A549 (cell line): ENCODE results near the gene KSR1. TPM values are rescaled to one million over a fixed set of nuclear protein-coding genes. Genes with fewer than 3 reads are reported as not detected.

Source experiments
- ATAC-seq, 2 experiments: fragments of 200-7000 bp in 1 of 2; fragments of >200 bp in 1 of 2; cut with Nextera tagmentation in 1 of 2; cut with Tn5 transposase in 1 of 2; 3 replicates each; pipeline versions ENCODE4 v1.8.0 to v1.9.1; 2018 to 2020; ENCODE audit warnings: mild to moderate bottlenecking in 1 of 2, moderate library complexity in 1 of 2
- CTCF ChIA-PET: fragments of 300-600 bp; sonication (Branson Sonifier 250); formaldehyde crosslinking; extraction: SDS; loops from one replicate; lab custom pipeline; 2021; ENCODE audit warnings: antibody characterized with exemption, inconsistent platforms; lab: Yijun Ruan, JAX
- POLR2A ChIA-PET: fragments of 350-600 bp; formaldehyde crosslinking; extraction: SDS; loops from one replicate; lab custom pipeline; 2021; ENCODE audit warnings: antibody characterized with exemption, inconsistent platforms; lab: Yijun Ruan, JAX
- DNase-seq, 2 experiments: peaks; one replicate each; pipeline versions ENCODE4 v3.0.0 to v3.0.0-alpha.2; 2011 to 2016; ENCODE audit warnings: low read depth in 1 of 2, low spot score in 1 of 2
- FAIRE-seq: peaks from 2 replicates; lab custom pipeline; 2011; peaks lifted over from hg19 to GRCh38; lab: Jason Lieb, UNC
- H3K27ac ChIP-seq, 2 experiments: fragments of >200 bp; sonication (Bioruptor Twin); formaldehyde crosslinking; 3 replicates each; pipeline ENCODE4 v1.5.1; 2016 to 2017
- H3K4me1 ChIP-seq: fragments of >200 bp; sonication (Bioruptor Twin); formaldehyde crosslinking; 3 replicates; pipeline ENCODE4 v1.6.1; 2016
- H3K4me2 ChIP-seq: fragments of >200 bp; sonication (Bioruptor Twin); formaldehyde crosslinking; 3 replicates; pipeline ENCODE4 v1.6.1; 2016
- H3K4me3 ChIP-seq: fragments of >200 bp; sonication (Bioruptor Twin); formaldehyde crosslinking; 3 replicates; pipeline ENCODE4 v1.5.1; 2016
- H3K9me3 ChIP-seq: fragments of >200 bp; sonication (Bioruptor Twin); formaldehyde crosslinking; 3 replicates; pipeline ENCODE4 v1.6.1; 2016
- BCL3 ChIP-seq: fragments of >200 bp; sonication (Bioruptor Twin); formaldehyde crosslinking; IDR thresholded peaks from 3 replicates; pipeline ENCODE4 v1.6.1; 2016
- CEBPB ChIP-seq, 2 experiments: fragments of >200 bp in 1 of 2; sonication (Bioruptor Twin) in 1 of 2; formaldehyde crosslinking in 1 of 2; IDR thresholded peaks; 2 replicates each; pipeline ENCODE4 v1.6.1; 2012 to 2016
- CHD4 ChIP-seq: fragments of 200-600 bp; sonication (generic); IDR thresholded peaks from 2 replicates; pipeline ENCODE4 v1.6.1; 2016; ENCODE audit warnings: antibody characterized with exemption, mild to moderate bottlenecking, borderline replicate concordance
- E2F6 ChIP-seq: IDR thresholded peaks from 2 replicates; pipeline ENCODE4 v1.6.1; 2012; ENCODE audit warnings: low read depth, borderline replicate concordance
- EHMT2 ChIP-seq: fragments of 200-600 bp; sonication (generic); IDR thresholded peaks from 2 replicates; pipeline ENCODE4 v1.6.1; 2016; ENCODE audit warnings: antibody characterized with exemption, low read depth, mild to moderate bottlenecking, moderate library complexity
- EP300 ChIP-seq, 2 experiments: fragments of >200 bp; sonication (Bioruptor Twin); formaldehyde crosslinking; IDR thresholded peaks; 2 replicates in 1 of 2; 3 replicates in 1 of 2; pipeline ENCODE4 v1.6.1; 2016 to 2017
- ESRRA ChIP-seq: fragments of 150-350 bp; IDR thresholded peaks from 2 replicates; pipeline ENCODE4 v1.6.1; 2014; ENCODE audit warnings: mild to moderate bottlenecking, low read length, borderline replicate concordance
- JUN ChIP-seq, 2 experiments: fragments of >200 bp; sonication (Bioruptor Twin); formaldehyde crosslinking; IDR thresholded peaks; 2 replicates in 1 of 2; 3 replicates in 1 of 2; pipeline ENCODE4 v1.6.1; 2016 to 2017
- MAX ChIP-seq: IDR thresholded peaks from 2 replicates; pipeline ENCODE4 v1.6.1; 2012
- MYC ChIP-seq: IDR thresholded peaks from 2 replicates; pipeline ENCODE4 v1.6.1; 2012; ENCODE audit warnings: mild to moderate bottlenecking, inconsistent platforms, low read length, improper control_type of control experiment, borderline replicate concordance
- NPAS2 ChIP-seq: fragments of 250-450 bp; sonication (Bioruptor Pico); IDR thresholded peaks from 2 replicates; pipeline ENCODE4 v1.8.0; 2022; ENCODE audit warnings: mild to moderate bottlenecking, moderate library complexity, borderline replicate concordance
- USF2 ChIP-seq: fragments of 450-650 bp; IDR thresholded peaks from 2 replicates; pipeline ENCODE4 v1.6.1; 2014; ENCODE audit warnings: antibody characterized with exemption
- ZFP36 ChIP-seq: fragments of 450-650 bp; IDR thresholded peaks from 2 replicates; pipeline ENCODE4 v1.6.1; 2014; ENCODE audit warnings: borderline replicate concordance; ENCODE audit not compliant: partially characterized antibody
- WGBS: methylation state at CpG from one replicate; pipeline ENCODE4 v1.1.6; 2017; ENCODE audit errors: missing lambda C conversion rate; 5-methylcytosine and 5-hydroxymethylcytosine counted together
- polyA plus RNA-seq, 4 experiments: library from polyadenylated mRNA; depleted of rRNA in 3 of 4; stranded (reverse); fragments of >200 nt; fragmentation: RNase III in 1 of 4; extraction: RNeasy Plus Mini Kit Qiagen cat#74134 plus additional on column Dnase treatment in 1 of 4; gene quantifications; 2 replicates in 3 of 4; 3 replicates in 1 of 4; pipeline ENCODE4 v1.2.3, GENCODE V29; 2011 to 2017

The KSR1 gene
- polyA plus RNA-seq, 2 of the 4 experiments (the other 2 are of a cell fraction): 13.3 to 14.6 TPM

- peak overlapping the region; percentile 64 to 87 for H3K27ac ChIP-seq
These were observed 120.3 kb downstream of the KSR1 start for GRCh38 chr17:27576477-27577083.

GRCh38 chr17:27577121-27577761, 121.0 kb downstream of the KSR1 start:
- POLR2A ChIA-PET: interaction anchor here (1.5 kb wide), 1 partner anchor 283 kb away, joined by 4 read pairs; no protein-coding TSS in a partner anchor
- Histone ChIP-seq H3K4me1 (peaks cover 75% of the 10 kb centered on the region), H3K9me3 (no peaks in the 10 kb centered on the region), H3K27ac (peak overlapping the region; percentile 64 to 87), H3K4me3 (no peak overlapping the region), H3K4me2 (peak overlapping the region; percentile 50)
- 67% methylated on average over 14 of the region's 20 CpGs for WGBS
- no peak for TF ChIP-seq E2F6
- peak; percentile 26; the same call in 1 of the 2 replicates for TF ChIP-seq MAX
- no peak for FAIRE-seq
- CTCF ChIA-PET: interaction anchor here (1.1 to 25.8 kb wide), 7 partner anchors 7 to 223 kb away, joined by 3 to 523 read pairs (median 7); no protein-coding TSS in a partner anchor
- DNase-seq: no peak
- peak; percentile 30 to 35; a peak in 4 of 6 replicates for ATAC-seq

More at GRCh38 chr17:27576477-27577083, 120.3 kb downstream of the KSR1 start:
- CTCF ChIA-PET: interaction anchor here (1.2 to 25.8 kb wide), 4 partner anchors 8 to 223 kb away, joined by 3 to 523 read pairs (median 10); no protein-coding TSS in a partner anchor
- no peak for TF ChIP-seq JUN (IDR thresholded peaks at IDR 0.05)
- no peak for TF ChIP-seq USF2
- 0 out of 4 replicates have a peak, but pooled peaks of 1 of the 2 experiments have one; percentile 6 for TF ChIP-seq CEBPB (IDR thresholded peaks at IDR 0.05)
- no peak for TF ChIP-seq MYC
- no peak for TF ChIP-seq EP300 (IDR thresholded peaks at IDR 0.05)
- TF ChIP-seq CHD4: no peak
- no peak for TF ChIP-seq EHMT2
- no peak for TF ChIP-seq NPAS2 (CRISPR knock-in tag)
- POLR2A ChIA-PET: no interaction called here
- Histone ChIP-seq H3K4me3 (no peak overlapping the region), H3K4me1 (peaks cover 81% of the 10 kb centered on the region), H3K9me3 (no peaks in the 10 kb centered on the region), H3K4me2 (peak overlapping the region; percentile 50)
- no peak for FAIRE-seq
- no peak for DNase-seq
- WGBS: 63% methylated on average over 8 of the region's 8 CpGs
- ATAC-seq: no peak

GRCh38 chr17:27577884-27578717, 121.9 kb downstream of the KSR1 start:
- no peaks in the 10 kb centered on the region for H3K9me3 ChIP-seq
- FAIRE-seq (no peak), ATAC-seq (no peak; a peak in 1 of 6 replicates), DNase-seq (no peak)
- POLR2A ChIA-PET: interaction anchor here (1.5 kb wide), 1 partner anchor 283 kb away, joined by 4 read pairs; no protein-coding TSS in a partner anchor
- no peak overlapping the region for H3K4me3 ChIP-seq
- CTCF ChIA-PET: interaction anchor here (1.1 to 25.8 kb wide), 8 partner anchors 8 to 197 kb away, joined by 3 to 523 read pairs (median 6); no protein-coding TSS in a partner anchor
- no peak overlapping the region; the same call in 2 of the 3 replicates for H3K4me2 ChIP-seq
- peaks cover 67% of the 10 kb centered on the region for H3K4me1 ChIP-seq
- peak overlapping the region; percentile 64 to 87 for H3K27ac ChIP-seq
- 84% methylated on average over 10 of the region's 10 CpGs for WGBS
- TF ChIP-seq ESRRA (no peak), BCL3 (no peak), CHD4 (no peak), ZFP36 (peak; percentile 33)
